ENCODE measurements around the gene RMDN2.

The RMDN2 gene

DNA sequence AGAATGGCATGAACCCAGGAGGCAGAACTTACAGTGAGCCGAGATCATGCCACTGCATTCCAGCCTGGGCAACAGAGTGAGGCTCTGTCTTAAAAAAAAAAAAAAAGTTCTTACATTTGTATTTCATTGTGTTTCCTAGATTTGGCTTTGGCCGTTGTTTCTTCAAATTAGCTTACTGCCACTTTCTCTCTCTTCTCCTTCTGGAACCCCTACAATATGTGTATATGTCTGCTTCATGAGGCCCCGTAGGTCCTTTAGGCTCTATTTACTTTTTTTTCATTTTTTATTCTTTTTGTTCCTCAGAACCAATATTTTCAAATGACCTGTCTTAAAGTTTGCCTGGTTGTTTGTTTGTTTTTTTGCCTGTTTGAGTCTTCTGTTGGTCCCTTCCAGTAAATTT, 41.2 kb downstream of the RMDN2 start:
- H3K9me3 ChIP-seq (ENCODE audit: insufficient read depth, low read length, severe bottlenecking): no peaks in the 10 kb centered on the region
- H3K4me3 ChIP-seq (ENCODE audit: low read depth in 1 of 2, low read length in 2 of 2): no peak overlapping the region

DNA sequence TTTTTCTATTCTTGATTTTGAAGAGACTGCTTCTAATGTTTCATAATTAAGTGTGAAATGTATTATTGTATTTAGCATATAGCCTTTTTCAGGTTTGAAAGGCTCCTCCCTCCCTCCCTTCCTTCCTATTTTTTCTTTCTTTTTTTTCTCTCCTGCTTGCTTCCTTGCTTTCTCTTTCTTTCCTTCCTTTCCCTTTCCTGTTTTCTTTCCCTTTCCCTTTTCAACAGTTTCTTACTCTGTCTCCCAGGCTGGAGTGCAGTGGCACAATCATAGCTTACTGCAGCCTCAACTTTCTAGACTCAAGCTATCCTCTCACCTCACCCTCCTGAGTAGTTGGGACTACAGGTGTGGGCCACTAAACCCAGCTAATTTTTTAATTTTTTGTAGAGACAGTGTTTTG, 44.6 kb downstream of the RMDN2 start:
- Histone ChIP-seq H4K20me1 (ENCODE audit: insufficient read depth, low read length) (no peaks in the 10 kb centered on the region), H3K9me3 (ENCODE audit: insufficient read depth, low read length, severe bottlenecking) (no peaks in the 10 kb centered on the region), H3K9ac (ENCODE audit: low read depth, low read length) (no peak overlapping the region), H3K27ac (ENCODE audit: low read length) (no peak overlapping the region), H2AFZ (ENCODE audit: low read depth, low read length) (no peak overlapping the region), H3K27me3 (ENCODE audit: insufficient read depth, low read length, poor library complexity) (no peaks in the 10 kb centered on the region), H3K4me2 (ENCODE audit: insufficient read depth, low read length) (no peak overlapping the region), H3K36me3 (ENCODE audit: insufficient read depth, low read length) (no peaks in the 10 kb centered on the region), H3K4me3 (ENCODE audit: low read depth in 1 of 2, low read length in 2 of 2) (no peak overlapping the region), H3K79me2 (ENCODE audit: insufficient read depth, low read length) (no peaks in the 10 kb centered on the region), H3K4me1 (ENCODE audit: insufficient read depth, low read length) (no peaks in the 10 kb centered on the region)
- DNase-seq (no peak), ATAC-seq (ENCODE audit: insufficient read depth, low read depth) (no peak)
- TF ChIP-seq, protein P1, sequence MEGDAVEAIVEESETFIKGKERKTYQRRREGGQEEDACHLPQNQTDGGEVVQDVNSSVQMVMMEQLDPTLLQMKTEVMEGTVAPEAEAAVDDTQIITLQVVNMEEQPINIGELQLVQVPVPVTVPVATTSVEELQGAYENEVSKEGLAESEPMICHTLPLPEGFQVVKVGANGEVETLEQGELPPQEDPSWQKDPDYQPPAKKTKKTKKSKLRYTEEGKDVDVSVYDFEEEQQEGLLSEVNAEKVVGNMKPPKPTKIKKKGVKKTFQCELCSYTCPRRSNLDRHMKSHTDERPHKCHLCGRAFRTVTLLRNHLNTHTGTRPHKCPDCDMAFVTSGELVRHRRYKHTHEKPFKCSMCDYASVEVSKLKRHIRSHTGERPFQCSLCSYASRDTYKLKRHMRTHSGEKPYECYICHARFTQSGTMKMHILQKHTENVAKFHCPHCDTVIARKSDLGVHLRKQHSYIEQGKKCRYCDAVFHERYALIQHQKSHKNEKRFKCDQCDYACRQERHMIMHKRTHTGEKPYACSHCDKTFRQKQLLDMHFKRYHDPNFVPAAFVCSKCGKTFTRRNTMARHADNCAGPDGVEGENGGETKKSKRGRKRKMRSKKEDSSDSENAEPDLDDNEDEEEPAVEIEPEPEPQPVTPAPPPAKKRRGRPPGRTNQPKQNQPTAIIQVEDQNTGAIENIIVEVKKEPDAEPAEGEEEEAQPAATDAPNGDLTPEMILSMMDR (IDR thresholded peaks at IDR 0.05; ENCODE audit: borderline replicate concordance, extremely low read depth, low read length, poor library complexity, severe bottlenecking): no peak
- no peak for TF ChIP-seq EZH2 (IDR thresholded peaks at IDR 0.05; ENCODE audit: borderline replicate concordance, low read depth, low read length, severe bottlenecking)

More for the DNA sequence above, 41.2 kb downstream of the RMDN2 start:
- Histone ChIP-seq H3K4me1 (ENCODE audit: insufficient read depth, low read length) (no peaks in the 10 kb centered on the region), H3K36me3 (ENCODE audit: insufficient read depth, low read length) (no peaks in the 10 kb centered on the region), H2AFZ (ENCODE audit: low read depth, low read length) (no peak overlapping the region), H3K27ac (ENCODE audit: low read length) (no peak overlapping the region), H4K20me1 (ENCODE audit: insufficient read depth, low read length) (no peaks in the 10 kb centered on the region), H3K27me3 (ENCODE audit: insufficient read depth, low read length, poor library complexity) (no peaks in the 10 kb centered on the region), H3K4me2 (ENCODE audit: insufficient read depth, low read length) (no peak overlapping the region), H3K9ac (ENCODE audit: low read depth, low read length) (no peak overlapping the region), H3K79me2 (ENCODE audit: insufficient read depth, low read length) (no peaks in the 10 kb centered on the region)
- ATAC-seq (ENCODE audit: insufficient read depth, low read depth) (no peak), DNase-seq (no peak)
- TF ChIP-seq, protein P1 (IDR thresholded peaks at IDR 0.05; ENCODE audit: borderline replicate concordance, extremely low read depth, low read length, poor library complexity, severe bottlenecking): no peak
- TF ChIP-seq EZH2 (IDR thresholded peaks at IDR 0.05; ENCODE audit: borderline replicate concordance, low read depth, low read length, severe bottlenecking): no peak

- Histone ChIP-seq H3K9me3 (ENCODE audit: insufficient read depth, low read length, severe bottlenecking) (no peaks in the 10 kb centered on the region), H3K27me3 (ENCODE audit: insufficient read depth, low read length, poor library complexity) (no peaks in the 10 kb centered on the region), H3K27ac (ENCODE audit: low read length) (no peak overlapping the region), H4K20me1 (ENCODE audit: insufficient read depth, low read length) (no peaks in the 10 kb centered on the region), H2AFZ (ENCODE audit: low read depth, low read length) (no peak overlapping the region), H3K4me3 (ENCODE audit: low read depth in 1 of 2, low read length in 2 of 2) (no peak overlapping the region), H3K4me2 (ENCODE audit: insufficient read depth, low read length) (no peak overlapping the region), H3K79me2 (ENCODE audit: insufficient read depth, low read length) (no peaks in the 10 kb centered on the region), H3K36me3 (ENCODE audit: insufficient read depth, low read length) (no peaks in the 10 kb centered on the region), H3K9ac (ENCODE audit: low read depth, low read length) (no peak overlapping the region), H3K4me1 (ENCODE audit: insufficient read depth, low read length) (no peaks in the 10 kb centered on the region)
- TF ChIP-seq, protein P1 (IDR thresholded peaks at IDR 0.05; ENCODE audit: borderline replicate concordance, extremely low read depth, low read length, poor library complexity, severe bottlenecking): no peak
- TF ChIP-seq EZH2 (IDR thresholded peaks at IDR 0.05; ENCODE audit: borderline replicate concordance, low read depth, low read length, severe bottlenecking): no peak
- ATAC-seq (ENCODE audit: insufficient read depth, low read depth): no peak
- DNase-seq: no peak
Observed at GRCh38 chr2:37971971-37972370, 46.9 kb downstream of the RMDN2 start.
